GM10847 (cell line): Measurements from ENCODE around the gene SRPRB.

ENCODE experiments used
- POLR2A ChIP-seq: IDR thresholded peaks from 2 replicates; pipeline ENCODE4 v1.6.1; 2011; ENCODE audit not compliant: insufficient read length; ENCODE audit errors: extremely low read depth

Gene SRPRB

GRCh38 chr3:133833880-133834620 lies 28.4 kb downstream of the SRPRB start:
- no peak for TF ChIP-seq POLR2A

GRCh38 chr3:133834621-133835417 lies 29.2 kb downstream of the SRPRB start:
- no peak for TF ChIP-seq POLR2A

- no peak for TF ChIP-seq POLR2A
These were observed 29.8 kb downstream of the SRPRB start for GRCh38 chr3:133835418-133835743.

- no peak for TF ChIP-seq POLR2A
These were observed 30.3 kb downstream of the SRPRB start for GRCh38 chr3:133835961-133836360.

- TF ChIP-seq POLR2A = no peak
These were observed 31.0 kb downstream of the SRPRB start for GRCh38 chr3:133836497-133837158.

GRCh38 chr3:133837487-133838295 lies 32.1 kb downstream of the SRPRB start:
- TF ChIP-seq POLR2A = no peak

- no peak for TF ChIP-seq POLR2A
These were observed 32.7 kb downstream of the SRPRB start for GRCh38 chr3:133838296-133838789.

GRCh38 chr3:133838916-133839800 lies 33.5 kb downstream of the SRPRB start:
- TF ChIP-seq POLR2A = no peak

GRCh38 chr3:133840055-133840737 lies 34.6 kb downstream of the SRPRB start:
- no peak for TF ChIP-seq POLR2A

GRCh38 chr3:133840767-133841166 lies 35.2 kb downstream of the SRPRB start:
- TF ChIP-seq POLR2A = no peak

- no peak for TF ChIP-seq POLR2A
These were observed 35.6 kb downstream of the SRPRB start for GRCh38 chr3:133841196-133841595.

- no peak for TF ChIP-seq POLR2A
These were observed 36.5 kb downstream of the SRPRB start for GRCh38 chr3:133842158-133842557.

- TF ChIP-seq POLR2A = no peak
These were observed 38.0 kb downstream of the SRPRB start for GRCh38 chr3:133843634-133844033.

- no peak for TF ChIP-seq POLR2A
These were observed 39.5 kb downstream of the SRPRB start for GRCh38 chr3:133845127-133845526.

- TF ChIP-seq POLR2A = no peak
These were observed 43.7 kb downstream of the SRPRB start for GRCh38 chr3:133849346-133849745.
